Right renal pelvis (tissue), 4 donors: Measurements from ENCODE around the gene PCSK9. TPM values are rescaled to one million over a fixed set of nuclear protein-coding genes. Genes with fewer than 3 reads are reported as not detected.
"Not testable (repeated sequence)": the region's sequence is repeated elsewhere in the genome, so short reads cannot be mapped to it uniquely, and the experiment has no call there.

Experiments used
- DNase-seq, 4 donors: peaks; one replicate each; pipeline ENCODE4 v3.0.0-alpha.2; 2013; ENCODE audit warnings: low read depth in 4 of 4, low spot score in 3 of 4, missing footprints in 1 of 4
- polyA plus RNA-seq, 4 donors: library from polyadenylated mRNA; unstranded; fragments of 120-200 nt; gene quantifications; one replicate each; pipeline ENCODE4 v1.2.1, GENCODE V29; 2013; ENCODE audit not compliant: insufficient read length in 4 of 4

PCSK9 gene
- polyA plus RNA-seq, 4 donors = 1.4 to 2.3 (median 1.7) TPM

DNA sequence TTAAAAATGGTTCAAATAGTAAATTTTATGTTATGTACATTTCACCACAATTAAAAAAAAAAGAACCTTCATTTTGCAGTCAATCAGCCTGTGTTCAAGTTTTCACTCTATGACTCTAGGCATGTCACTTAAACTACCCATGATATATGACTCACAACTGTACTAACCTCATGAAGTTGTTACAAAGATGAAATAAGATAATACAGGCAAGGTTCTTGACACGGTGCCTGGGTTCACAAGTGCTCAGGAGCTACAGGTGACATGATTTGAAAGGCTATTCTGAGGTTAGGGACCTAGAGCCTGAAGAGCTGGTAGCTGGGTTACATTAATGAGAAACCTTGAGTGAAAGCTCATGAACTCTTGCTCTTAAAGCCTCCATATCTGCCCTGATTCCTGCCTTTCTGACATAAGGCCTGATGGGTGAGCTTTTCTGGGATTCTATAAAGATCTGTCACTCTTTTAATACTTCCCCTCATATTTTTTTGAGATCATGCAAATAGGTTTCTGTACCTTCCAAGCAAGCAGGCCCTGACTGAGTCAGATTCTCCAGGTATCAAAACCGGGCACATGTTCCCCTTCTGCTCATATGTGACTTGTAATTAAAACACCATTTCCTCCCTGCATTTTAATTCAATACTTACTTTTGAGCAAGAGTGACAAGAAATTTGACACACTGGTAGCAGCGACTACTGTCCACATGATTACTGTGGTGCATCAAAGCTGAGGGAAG lies 34.0 kb downstream of the PCSK9 start:
- no peak for DNase-seq

DNA sequence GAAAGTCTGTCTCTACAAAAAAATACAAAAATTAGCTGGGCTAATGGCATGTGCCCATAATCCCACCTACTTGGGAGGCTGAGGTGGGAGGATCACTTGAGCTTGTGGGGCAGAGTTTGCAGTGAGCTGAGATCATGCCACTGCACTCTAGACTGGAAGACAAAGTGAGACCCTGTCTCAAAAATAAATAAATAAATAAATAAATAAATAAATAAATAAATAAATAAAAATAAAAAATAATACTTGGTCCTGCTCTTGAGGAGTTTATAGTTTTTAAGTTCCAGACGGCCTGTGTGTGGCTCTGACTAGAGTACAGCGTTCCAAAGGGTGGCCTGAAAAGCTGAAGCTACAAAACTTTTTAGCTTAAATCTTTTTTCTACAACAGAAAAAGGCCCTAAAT lies 35.1 kb downstream of the PCSK9 start:
- DNase-seq = no peak

DNA sequence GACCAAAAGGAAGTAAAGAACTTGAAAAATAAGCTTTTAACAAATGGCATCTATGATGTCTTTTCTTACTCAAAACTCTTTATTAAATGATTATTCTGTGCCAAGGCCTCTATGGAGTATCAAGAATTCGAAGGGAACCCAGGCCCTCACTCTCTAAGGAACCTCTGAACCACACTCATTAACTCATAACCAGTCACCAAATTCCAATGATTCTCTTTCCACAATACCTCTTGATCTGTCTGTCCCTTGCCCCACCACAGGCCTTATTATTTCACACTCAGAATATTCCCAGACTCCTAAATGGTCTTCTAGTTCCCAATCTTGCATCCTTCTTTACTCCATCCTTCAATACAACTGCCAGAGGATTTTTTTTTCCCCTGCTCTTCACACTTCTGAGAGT lies 37.0 kb downstream of the PCSK9 start:
- DNase-seq = no peak

DNA sequence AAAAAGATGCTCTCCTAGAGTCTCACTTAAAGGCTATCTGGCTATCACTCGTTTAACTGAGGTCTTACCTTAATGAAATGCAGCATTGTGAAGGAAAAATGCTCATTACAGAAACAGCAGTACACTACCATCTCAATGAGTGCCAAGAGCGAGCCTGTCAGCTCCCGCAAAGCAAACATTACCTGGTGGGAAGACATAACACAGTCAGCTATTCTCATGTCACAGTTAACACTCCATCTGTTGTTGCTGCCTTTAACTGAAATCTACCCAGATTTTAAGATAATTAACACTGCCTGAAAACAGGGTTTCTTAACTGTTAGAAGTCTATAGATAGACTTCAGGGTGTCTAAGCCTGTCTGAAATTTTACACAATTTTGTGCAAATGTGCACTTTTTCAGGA lies 39.1 kb downstream of the PCSK9 start:
- DNase-seq = no peak

DNA sequence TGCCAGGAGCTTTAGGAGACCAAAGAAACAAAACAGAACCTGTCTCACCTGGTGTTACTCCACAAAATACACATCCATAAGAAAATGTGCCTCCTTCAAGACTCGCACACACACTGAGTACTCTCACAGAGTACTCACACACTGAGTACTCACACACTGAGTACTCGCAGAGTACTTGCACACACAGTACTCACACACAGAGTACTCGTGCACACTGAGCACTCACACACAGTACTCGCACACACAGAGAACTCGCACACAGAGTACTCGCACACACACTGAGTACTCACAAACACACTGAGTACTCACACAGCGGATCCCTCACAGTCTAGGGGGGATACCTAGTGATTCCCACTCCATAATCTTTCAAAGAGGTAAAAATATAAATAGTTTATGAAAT lies 40.3 kb downstream of the PCSK9 start:
- no peak for DNase-seq

DNA sequence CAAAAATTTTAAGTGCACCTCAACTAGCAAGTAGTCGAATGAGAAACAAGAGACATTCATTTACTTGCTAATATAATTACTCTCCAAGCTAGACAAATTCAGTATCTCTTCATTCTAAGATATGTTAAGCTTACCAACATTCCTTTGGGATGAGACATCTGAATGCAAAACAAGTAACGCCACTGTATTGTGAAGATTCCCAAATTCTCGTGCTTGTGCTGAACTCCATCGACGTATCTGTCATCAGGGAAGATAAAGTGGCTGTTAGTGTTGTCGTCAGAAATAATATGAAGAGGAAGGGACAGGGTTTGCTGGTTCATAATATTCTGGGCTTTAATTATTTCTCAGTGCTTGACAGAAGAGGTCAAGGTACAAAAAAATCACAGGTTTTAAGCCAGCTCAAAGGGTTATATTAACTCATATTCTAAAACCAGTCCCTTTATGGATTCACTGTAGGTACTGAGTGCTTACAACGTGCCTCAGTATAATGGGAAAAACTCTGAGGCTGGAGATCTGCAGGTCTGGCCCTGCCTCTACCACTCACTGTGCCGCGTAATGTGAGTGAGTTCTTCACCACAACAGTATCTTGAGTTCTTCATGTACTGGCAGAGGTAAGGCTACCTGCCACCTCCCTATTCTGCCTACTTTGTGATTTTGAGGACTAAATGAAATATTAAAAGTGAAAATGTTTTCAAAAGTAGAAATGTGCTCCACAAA lies 42.0 kb downstream of the PCSK9 start:
- DNase-seq = no peak

DNA sequence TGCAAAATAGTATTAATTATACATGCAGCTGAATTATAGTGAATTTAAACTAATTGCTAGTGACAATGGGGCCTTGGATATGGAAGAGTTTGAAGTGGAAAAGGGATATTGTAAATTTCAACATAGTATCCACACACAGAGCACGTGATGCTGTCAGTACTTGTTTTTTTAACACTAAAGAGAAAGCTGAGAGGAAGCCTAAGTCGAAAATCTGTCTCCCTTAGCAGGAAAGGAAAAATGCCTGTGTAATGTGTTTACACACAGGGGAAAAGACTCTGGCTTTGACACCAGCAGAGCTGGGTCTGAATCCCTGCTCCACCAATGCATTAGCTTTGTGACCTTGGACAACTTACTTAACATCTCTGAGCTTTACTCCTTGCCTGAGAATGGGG lies 42.6 kb downstream of the PCSK9 start:
- DNase-seq = no peak

DNA sequence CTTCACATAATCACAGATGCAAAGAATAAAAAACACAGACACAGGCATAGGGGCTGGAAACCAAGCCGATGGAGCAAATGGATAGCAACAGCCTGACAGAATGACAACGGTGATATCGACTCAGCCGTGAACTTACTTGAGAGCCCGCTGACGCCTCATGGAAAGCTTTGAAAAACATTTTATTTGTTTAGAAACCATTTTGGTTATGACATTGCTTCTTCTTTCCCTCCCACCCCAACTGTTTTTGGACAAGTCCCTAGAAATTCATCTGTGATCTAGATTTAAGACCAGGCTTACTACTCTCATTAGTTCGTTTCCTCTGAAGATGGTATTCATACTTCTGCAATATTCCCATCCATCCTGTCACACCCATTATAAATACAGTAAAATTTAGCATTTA lies 44.9 kb downstream of the PCSK9 start:
- DNase-seq = no peak

DNA sequence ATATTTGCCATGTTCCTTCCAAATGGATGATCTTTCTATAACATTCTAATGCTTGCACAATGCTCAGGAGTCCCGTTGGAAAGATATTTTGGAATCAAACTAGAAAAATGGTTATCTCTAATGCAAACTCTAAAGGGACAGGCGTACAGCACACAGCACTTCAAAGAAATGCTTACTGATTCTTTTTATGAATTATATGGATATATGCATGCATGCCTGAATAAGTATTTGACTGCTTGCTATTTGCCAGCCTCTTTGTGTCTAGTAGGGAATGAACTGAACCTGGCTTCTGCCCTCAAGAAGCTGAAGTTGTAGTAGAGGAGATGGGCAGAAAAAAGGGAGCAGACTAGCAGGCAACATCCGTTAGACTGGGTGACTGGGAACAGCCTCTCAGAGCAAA lies 48.1 kb downstream of the PCSK9 start:
- no peak for DNase-seq

DNA sequence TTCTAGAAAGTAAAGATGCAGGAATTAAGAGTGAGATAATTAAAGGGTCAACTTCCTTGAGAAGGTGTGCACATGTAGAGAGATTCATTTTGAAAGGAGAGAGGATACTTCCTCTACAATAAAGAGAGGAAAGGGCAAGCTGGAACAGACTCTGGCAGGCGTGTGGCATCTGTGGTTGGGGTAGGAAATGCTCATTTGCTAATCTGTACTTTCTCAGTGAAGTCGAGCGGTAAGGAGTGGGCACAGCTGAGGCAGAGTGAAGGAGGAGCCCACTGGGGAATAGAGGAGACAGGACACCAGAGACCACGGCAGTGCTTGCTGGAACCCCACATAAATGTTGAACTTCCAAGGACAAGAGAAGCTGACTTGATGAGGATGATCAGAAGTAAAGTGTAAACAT lies 49.1 kb downstream of the PCSK9 start:
- no peak for DNase-seq

DNA sequence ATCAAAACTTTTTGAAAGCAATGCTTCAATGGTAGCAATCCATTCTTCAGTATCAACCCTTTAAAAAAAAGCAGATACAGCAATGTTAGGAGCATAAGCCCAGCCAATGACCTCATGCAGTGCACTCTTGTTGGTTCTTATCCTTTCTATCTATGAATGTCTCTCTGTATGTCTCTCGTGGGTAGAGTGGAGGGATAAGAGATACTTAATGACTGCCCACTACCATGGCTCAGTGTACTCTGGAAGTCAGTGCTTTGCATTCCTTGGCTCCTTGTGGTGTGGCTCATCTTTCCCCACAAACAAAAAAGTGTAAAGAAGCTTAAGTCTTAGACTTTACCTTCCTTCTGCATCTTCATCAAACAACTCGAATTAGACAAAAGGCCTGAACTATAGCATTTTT lies 50.3 kb downstream of the PCSK9 start:
- no peak for DNase-seq

DNA sequence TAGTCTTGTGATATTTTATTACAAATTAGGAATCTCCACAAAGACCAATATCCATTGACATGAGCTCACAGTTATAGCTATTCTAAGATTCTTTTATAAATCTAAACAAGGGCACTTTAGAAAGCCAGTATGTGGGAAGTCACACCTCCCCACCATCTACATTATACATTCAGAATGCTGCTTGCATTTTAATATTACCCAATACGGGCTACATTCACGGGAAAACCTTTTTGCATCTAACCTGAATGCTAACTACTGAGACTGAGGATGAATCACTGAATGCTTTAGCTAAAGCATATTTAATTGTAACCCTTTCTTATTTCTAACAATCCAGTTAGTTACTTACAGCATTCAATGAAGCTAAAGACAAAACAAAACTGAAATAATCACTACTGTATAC lies 53.1 kb downstream of the PCSK9 start:
- DNase-seq = no peak

DNA sequence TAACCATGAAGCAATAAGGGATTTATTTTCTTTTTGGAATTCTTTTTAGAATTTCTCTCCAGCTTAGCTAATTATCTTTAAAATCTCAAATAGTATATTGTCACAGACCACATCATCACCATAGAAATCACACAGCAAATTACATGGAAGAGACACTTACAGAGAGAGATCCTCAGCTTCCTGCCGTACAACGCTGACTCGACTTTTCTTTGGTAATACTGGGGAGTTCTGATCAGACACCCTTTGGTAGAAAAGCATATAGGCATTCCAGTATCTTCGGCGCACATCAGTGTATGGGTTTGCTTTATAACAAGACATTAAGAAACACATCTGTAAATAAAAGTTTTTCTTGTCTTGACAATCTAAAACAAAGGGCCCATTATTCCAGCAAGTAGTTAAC lies 55.7 kb downstream of the PCSK9 start:
- no peak for DNase-seq

DNA sequence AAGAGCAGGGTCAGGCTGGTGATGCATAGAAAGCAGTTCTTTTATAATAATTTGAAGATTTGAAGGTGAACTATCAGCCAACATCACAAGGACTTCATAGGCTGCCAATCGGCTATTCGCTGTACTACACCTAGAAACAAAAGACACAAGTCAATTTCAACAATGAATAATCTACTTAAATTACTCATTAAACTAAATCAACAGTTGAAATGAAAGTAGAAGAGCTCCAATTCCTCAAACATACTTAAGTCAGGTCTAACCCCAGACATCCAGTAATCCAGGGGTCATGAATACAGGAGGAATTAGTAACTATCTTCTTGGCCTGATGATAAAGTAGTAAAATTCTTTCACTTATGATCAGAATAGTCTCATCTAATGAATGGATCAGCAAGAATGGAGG lies 64.5 kb downstream of the PCSK9 start:
- DNase-seq = no peak

DNA sequence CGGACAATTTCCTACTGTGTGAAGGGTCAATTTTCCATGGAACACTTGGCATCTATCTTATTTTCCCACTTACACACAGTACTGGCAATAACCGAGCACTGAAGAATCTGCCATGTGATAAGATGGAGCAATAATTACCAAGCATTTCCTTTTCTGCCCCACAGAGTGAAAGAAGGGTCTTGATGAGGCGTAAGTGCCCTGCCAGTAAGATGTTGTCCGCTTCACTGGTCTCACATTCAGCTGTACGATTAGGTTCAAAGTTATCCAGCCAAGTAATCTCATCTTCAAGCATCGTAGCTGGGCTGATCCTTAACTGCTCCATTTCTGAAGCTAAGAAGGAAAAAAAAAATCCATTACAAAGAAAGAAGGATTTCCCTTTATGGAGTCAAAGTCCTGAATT lies 67.8 kb downstream of the PCSK9 start:
- DNase-seq = no peak

DNA sequence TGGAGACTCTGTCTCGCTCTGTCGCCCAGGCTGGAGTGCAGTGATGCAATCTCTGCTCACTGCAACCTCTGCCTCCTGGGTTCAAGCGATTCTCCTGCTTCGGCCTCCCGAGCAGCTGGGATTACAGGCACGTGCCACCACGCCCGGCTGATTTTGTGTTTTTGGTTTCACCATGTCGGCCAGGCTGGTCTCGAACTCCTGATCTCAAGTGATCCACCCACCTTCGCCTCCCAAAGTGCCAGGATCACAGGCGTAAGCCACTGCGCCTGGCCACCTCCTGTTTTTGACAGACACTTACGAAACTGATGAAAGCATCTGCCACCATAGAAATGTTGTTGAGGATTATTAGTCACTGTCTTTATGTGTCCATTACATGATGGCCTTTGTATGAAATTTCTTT lies 69.7 kb downstream of the PCSK9 start:
- not testable (repeated sequence) for DNase-seq

Other genes starting within 250 kb of the PCSK9 start
- 1 to 10 TPM; 5.0 to 7.0 (median 6.7) TPM for gene TTC22, start 238.2 kb upstream of the PCSK9 start, polyA plus RNA-seq
- gene DHCR24, start 152.4 kb upstream of the PCSK9 start, polyA plus RNA-seq = 10 to 100 TPM; 72.1 to 92.3 (median 79.8) TPM
- 1 to 10 TPM; 1.2 to 1.8 (median 1.5) TPM for gene TMEM61, start 58.9 kb upstream of the PCSK9 start, polyA plus RNA-seq
- gene BSND, start 40.6 kb upstream of the PCSK9 start, polyA plus RNA-seq = 1 to 10 TPM; 4.2 to 5.7 (median 5.2) TPM
- 10 to 100 TPM; 38.9 to 48.8 (median 43.6) TPM for gene USP24, start 175.8 kb downstream of the PCSK9 start, polyA plus RNA-seq